ENCODE results near the gene SCAND1. TPM values are rescaled to one million over a fixed set of nuclear protein-coding genes. Genes with fewer than 3 reads are reported as not detected.
"Not testable (repeated sequence)": the region's sequence is repeated elsewhere in the genome, so short reads cannot be mapped to it uniquely, and the experiment has no call there.

SCAND1 gene
- 86.2 TPM for total RNA-seq (ENCODE audit: unreplicated experiment)
- long read RNA-seq, transcript SCAND1-201 (2 exons, 902 nt): major isoform, 46 of 97 reads
- long read RNA-seq, partial matches to known transcripts: 0 of 97 reads
- long read RNA-seq, other reads (novel, unspliced or antisense): 51 of 97 reads

- Mint-ChIP-seq H3K36me3 (ENCODE audit: low read depth, unreplicated experiment) (peaks cover 5% of the 10 kb centered on the region), H3K4me3 (ENCODE audit: unreplicated experiment) (peak within 1 kb of the TSS; percentile 97), H3K27me3 (ENCODE audit: unreplicated experiment) (peaks cover 5% of the 10 kb centered on the region), H3K9me3 (ENCODE audit: unreplicated experiment) (no peaks in the 10 kb centered on the region), H3K27ac (ENCODE audit: unreplicated experiment) (peak within 1 kb of the TSS; percentile 98), H3K4me1 (ENCODE audit: unreplicated experiment) (peaks cover 10% of the 10 kb centered on the region)
- peak; percentile 86 for TF ChIP-seq CTCF (IDR thresholded peaks at IDR 0.05; ENCODE audit: unreplicated experiment)
- DNase-seq (ENCODE audit: low spot score): peak; percentile 98
Measured at GRCh38 chr20:35954200-35954906, at the start of gene SCAND1. TSS of gene SCAND1 (minus strand) at chr20:35954502. CDS start at chr20:35954284, 218 bp downstream.

- no peak for DNase-seq (ENCODE audit: low spot score)
- TF ChIP-seq CTCF (IDR thresholded peaks at IDR 0.05; ENCODE audit: unreplicated experiment): no peak
- H3K27me3 Mint-ChIP-seq (ENCODE audit: unreplicated experiment): peaks cover 3% of the 10 kb centered on the region
- no peak overlapping the region for H3K4me3 Mint-ChIP-seq (ENCODE audit: unreplicated experiment)
- H3K27ac Mint-ChIP-seq (ENCODE audit: unreplicated experiment): no peak overlapping the region
- H3K36me3 Mint-ChIP-seq (ENCODE audit: low read depth, unreplicated experiment): peaks cover 9% of the 10 kb centered on the region
- peaks cover 13% of the 10 kb centered on the region for H3K9me3 Mint-ChIP-seq (ENCODE audit: unreplicated experiment)
- H3K4me1 Mint-ChIP-seq (ENCODE audit: unreplicated experiment): no peaks in the 10 kb centered on the region
Measured at GRCh38 chr20:36004045-36004444, 49.7 kb upstream of the SCAND1 start.

- Mint-ChIP-seq H3K36me3 (ENCODE audit: low read depth, unreplicated experiment) (peaks cover 9% of the 10 kb centered on the region), H3K27ac (ENCODE audit: unreplicated experiment) (peak overlapping the region; percentile 5), H3K4me1 (ENCODE audit: unreplicated experiment) (no peaks in the 10 kb centered on the region), H3K9me3 (ENCODE audit: unreplicated experiment) (peaks cover 13% of the 10 kb centered on the region), H3K4me3 (ENCODE audit: unreplicated experiment) (peak overlapping the region; percentile 68), H3K27me3 (ENCODE audit: unreplicated experiment) (peaks cover 3% of the 10 kb centered on the region)
- no peak for DNase-seq (ENCODE audit: low spot score)
- TF ChIP-seq CTCF (IDR thresholded peaks at IDR 0.05; ENCODE audit: unreplicated experiment): no peak
Measured at GRCh38 chr20:36002855-36003254, 48.6 kb upstream of the SCAND1 start.

GRCh38 chr20:36001331-36001730 is 47.0 kb upstream of the SCAND1 start:
- not testable (repeated sequence) for DNase-seq (ENCODE audit: low spot score); H3K27me3 Mint-ChIP-seq (ENCODE audit: unreplicated experiment); H3K4me3 Mint-ChIP-seq (ENCODE audit: unreplicated experiment); H3K36me3 Mint-ChIP-seq (ENCODE audit: low read depth, unreplicated experiment); H3K27ac Mint-ChIP-seq (ENCODE audit: unreplicated experiment); H3K4me1 Mint-ChIP-seq (ENCODE audit: unreplicated experiment)
- peaks cover 13% of the 10 kb centered on the region for H3K9me3 Mint-ChIP-seq (ENCODE audit: unreplicated experiment)

- H3K4me1 Mint-ChIP-seq (ENCODE audit: unreplicated experiment); DNase-seq (ENCODE audit: low spot score); H3K27ac Mint-ChIP-seq (ENCODE audit: unreplicated experiment); H3K9me3 Mint-ChIP-seq (ENCODE audit: unreplicated experiment); H3K27me3 Mint-ChIP-seq (ENCODE audit: unreplicated experiment); H3K4me3 Mint-ChIP-seq (ENCODE audit: unreplicated experiment); H3K36me3 Mint-ChIP-seq (ENCODE audit: low read depth, unreplicated experiment): not testable (repeated sequence)
Measured at GRCh38 chr20:35996492-35996891, 42.2 kb upstream of the SCAND1 start.

- peak; percentile 77 for TF ChIP-seq CTCF (IDR thresholded peaks at IDR 0.05; ENCODE audit: unreplicated experiment)
- no peaks in the 10 kb centered on the region for H3K9me3 Mint-ChIP-seq (ENCODE audit: unreplicated experiment)
- H3K4me3 Mint-ChIP-seq (ENCODE audit: unreplicated experiment): no peak overlapping the region
- DNase-seq (ENCODE audit: low spot score): peak; percentile 90
- H3K27me3 Mint-ChIP-seq (ENCODE audit: unreplicated experiment): no peaks in the 10 kb centered on the region
- H3K36me3 Mint-ChIP-seq (ENCODE audit: low read depth, unreplicated experiment): no peaks in the 10 kb centered on the region
- peaks cover 8% of the 10 kb centered on the region for H3K4me1 Mint-ChIP-seq (ENCODE audit: unreplicated experiment)
- no peak overlapping the region for H3K27ac Mint-ChIP-seq (ENCODE audit: unreplicated experiment)
Measured at GRCh38 chr20:35994994-35995453, 40.7 kb upstream of the SCAND1 start.
